Trophoblast cell (in vitro differentiated cells and primary cell): ENCODE data around the gene HIPK2.

ENCODE experiments used
- DNase-seq, 2 donors: peaks; one replicate each; pipeline ENCODE4 v3.0.0-alpha.2; 2016
- H2AFZ ChIP-seq: 2 replicates; pipeline ENCODE4 v1.6.1; 2013; ENCODE audit warnings: low read length, moderate library complexity, mild to moderate bottlenecking; ENCODE audit not compliant: insufficient read depth, poor library complexity
- H2AK5ac ChIP-seq: 2 replicates; pipeline ENCODE4 v1.6.1; 2013; ENCODE audit warnings: mild to moderate bottlenecking, low read length
- H2BK120ac ChIP-seq: 2 replicates; pipeline ENCODE4 v1.6.1; 2013; ENCODE audit warnings: low read length, mild to moderate bottlenecking, moderate library complexity; ENCODE audit not compliant: insufficient read depth, poor library complexity
- H2BK12ac ChIP-seq: 2 replicates; pipeline ENCODE4 v1.6.1; 2013; ENCODE audit warnings: mild to moderate bottlenecking, low read length, moderate library complexity
- H2BK5ac ChIP-seq: 2 replicates; pipeline ENCODE4 v1.6.1; 2013; ENCODE audit warnings: low read length, low read depth, moderate library complexity, mild to moderate bottlenecking; ENCODE audit not compliant: poor library complexity
- H3K14ac ChIP-seq: 2 replicates; pipeline ENCODE4 v1.6.1; 2013; ENCODE audit warnings: mild to moderate bottlenecking, low read length
- H3K18ac ChIP-seq: 2 replicates; pipeline ENCODE4 v1.6.1; 2013; ENCODE audit warnings: mild to moderate bottlenecking, low read length
- H3K23ac ChIP-seq: 2 replicates; pipeline ENCODE4 v1.6.1; 2013; ENCODE audit warnings: low read length
- H3K27ac ChIP-seq: 2 replicates; pipeline ENCODE4 v1.5.1; 2013; ENCODE audit warnings: low read depth, mild to moderate bottlenecking, inconsistent platforms, low read length, moderate library complexity
- H3K27me3 ChIP-seq: 2 replicates; pipeline ENCODE4 v1.6.1; 2013; ENCODE audit warnings: inconsistent platforms, mild to moderate bottlenecking, low read length, moderate library complexity; ENCODE audit not compliant: insufficient read depth
- H3K36me3 ChIP-seq, 2 experiments: 1 replicate in 1 of 2; 2 replicates in 1 of 2; pipeline ENCODE4 v1.6.1; 2013; ENCODE audit warnings: low read length in 2 of 2, mild to moderate bottlenecking in 2 of 2, moderate library complexity in 1 of 2; ENCODE audit not compliant: insufficient read depth in 2 of 2, control insufficient read depth in 1 of 2
- H3K4ac ChIP-seq: 2 replicates; pipeline ENCODE4 v1.6.1; 2013; ENCODE audit warnings: low read depth, mild to moderate bottlenecking, low read length, moderate library complexity
- H3K4me1 ChIP-seq, 2 experiments: 1 replicate in 1 of 2; 2 replicates in 1 of 2; pipeline ENCODE4 v1.6.1; 2013; ENCODE audit warnings: low read length in 2 of 2, mild to moderate bottlenecking in 2 of 2, moderate library complexity in 1 of 2; ENCODE audit not compliant: insufficient read depth in 2 of 2, control insufficient read depth in 1 of 2
- H3K4me2 ChIP-seq: 2 replicates; pipeline ENCODE4 v1.6.1; 2013; ENCODE audit warnings: inconsistent platforms, mild to moderate bottlenecking, low read length, moderate library complexity
- H3K4me3 ChIP-seq: 2 replicates; pipeline ENCODE4 v1.5.1; 2013; ENCODE audit warnings: mild to moderate bottlenecking, low read depth, low read length, inconsistent platforms
- H3K79me1 ChIP-seq: one replicate; pipeline ENCODE4 v1.6.1; 2013; ENCODE audit warnings: low read length
- H3K79me2 ChIP-seq: 2 replicates; pipeline ENCODE4 v1.6.1; 2013; ENCODE audit warnings: low read length, mild to moderate bottlenecking; ENCODE audit not compliant: control insufficient read depth, insufficient read depth, poor library complexity
- H3K9ac ChIP-seq: 2 replicates; pipeline ENCODE4 v1.6.1; 2013; ENCODE audit warnings: mild to moderate bottlenecking, low read length
- H3K9me3 ChIP-seq: 2 replicates; pipeline ENCODE4 v1.6.1; 2013; ENCODE audit warnings: low read depth, mild to moderate bottlenecking, control low read depth, inconsistent platforms, low read length; ENCODE audit not compliant: insufficient read depth
- H4K12ac ChIP-seq: 2 replicates; pipeline ENCODE4 v1.6.1; 2013; ENCODE audit warnings: low read depth, mild to moderate bottlenecking, low read length, moderate library complexity
- H4K8ac ChIP-seq: 2 replicates; pipeline ENCODE4 v1.6.1; 2013; ENCODE audit warnings: low read depth, mild to moderate bottlenecking, low read length, moderate library complexity
- H4K91ac ChIP-seq: one replicate; pipeline ENCODE4 v1.6.1; 2013; ENCODE audit warnings: low read depth, mild to moderate bottlenecking, low read length, moderate library complexity
- WGBS: extraction: QIAGEN DNeasy Blood & Tissue Kit; methylation state at CpG from one replicate; pipeline ENCODE4 v1.1.7; 2013; ENCODE audit warnings: missing lambda C conversion rate; ENCODE audit not compliant: insufficient read length, insufficient coverage; ENCODE audit errors: extremely low coverage; 5-methylcytosine and 5-hydroxymethylcytosine counted together

The HIPK2 gene

GRCh38 chr7:139702313-139702731 lies 75.5 kb downstream of the HIPK2 start:
- WGBS, result no CpG with 5 or more reads among the region's 8 CpGs

GRCh38 chr7:139701908-139702307 lies 75.9 kb downstream of the HIPK2 start:
- H3K27me3 ChIP-seq, result no peaks in the 10 kb centered on the region
- no peaks in the 10 kb centered on the region for H3K79me1 ChIP-seq
- WGBS, result no CpG with 5 or more reads among the region's 12 CpGs
- H3K14ac ChIP-seq, result no peak overlapping the region
- no peaks in the 10 kb centered on the region for H3K4me1 ChIP-seq
- no peak overlapping the region for H3K27ac ChIP-seq
- H3K9ac ChIP-seq, result no peak overlapping the region
- no peak overlapping the region for H2BK120ac ChIP-seq
- no peaks in the 10 kb centered on the region for H3K9me3 ChIP-seq
- H4K12ac ChIP-seq, result no peak overlapping the region
- H3K18ac ChIP-seq, result no peak overlapping the region
- H3K4me2 ChIP-seq, result no peak overlapping the region
- no peak overlapping the region for H3K4me3 ChIP-seq
- no peak overlapping the region for H2BK12ac ChIP-seq
- H3K23ac ChIP-seq, result no peak overlapping the region
- H3K4ac ChIP-seq, result no peak overlapping the region
- H4K91ac ChIP-seq, result no peak overlapping the region
- no peak overlapping the region for H2BK5ac ChIP-seq
- no peaks in the 10 kb centered on the region for H3K36me3 ChIP-seq
- no peak overlapping the region for H4K8ac ChIP-seq
- no peak overlapping the region for H2AFZ ChIP-seq
- H3K79me2 ChIP-seq, result no peaks in the 10 kb centered on the region
- H2AK5ac ChIP-seq, result no peak overlapping the region
- no peak for DNase-seq

More at GRCh38 chr7:139702313-139702731, 75.5 kb downstream of the HIPK2 start:
- no peaks in the 10 kb centered on the region for H3K79me2 ChIP-seq
- H4K8ac ChIP-seq, result no peak overlapping the region
- H3K4me3 ChIP-seq, result no peak overlapping the region
- H2BK12ac ChIP-seq, result no peak overlapping the region
- H3K4ac ChIP-seq, result no peak overlapping the region
- no peak overlapping the region for H3K18ac ChIP-seq
- H3K14ac ChIP-seq, result no peak overlapping the region
- no peak overlapping the region for H3K4me2 ChIP-seq
- no peak overlapping the region for H2BK5ac ChIP-seq
- H3K9ac ChIP-seq, result no peak overlapping the region
- no peaks in the 10 kb centered on the region for H3K9me3 ChIP-seq
- no peak overlapping the region for H3K27ac ChIP-seq
- no peaks in the 10 kb centered on the region for H3K27me3 ChIP-seq
- no peaks in the 10 kb centered on the region for H3K36me3 ChIP-seq
- no peak overlapping the region for H2AK5ac ChIP-seq
- no peak for DNase-seq
- H3K79me1 ChIP-seq, result no peaks in the 10 kb centered on the region
- no peak overlapping the region for H3K23ac ChIP-seq
- H4K12ac ChIP-seq, result no peak overlapping the region
- H3K4me1 ChIP-seq, result no peaks in the 10 kb centered on the region
- H4K91ac ChIP-seq, result no peak overlapping the region
- H2BK120ac ChIP-seq, result no peak overlapping the region
- H2AFZ ChIP-seq, result no peak overlapping the region

GRCh38 chr7:139700505-139701235 lies 77.1 kb downstream of the HIPK2 start:
- Histone ChIP-seq H4K91ac (no peak overlapping the region), H4K12ac (no peak overlapping the region), H4K8ac (no peak overlapping the region), H3K79me2 (no peaks in the 10 kb centered on the region), H2BK12ac (no peak overlapping the region), H3K9me3 (no peaks in the 10 kb centered on the region), H2AK5ac (no peak overlapping the region), H3K4me2 (no peak overlapping the region), H3K4me3 (no peak overlapping the region), H3K14ac (no peak overlapping the region), H3K27ac (no peak overlapping the region), H2AFZ (no peak overlapping the region), H2BK5ac (no peak overlapping the region), H3K18ac (no peak overlapping the region), H3K23ac (no peak overlapping the region), H3K36me3 (no peaks in the 10 kb centered on the region), H3K9ac (no peak overlapping the region), H3K4me1 (no peaks in the 10 kb centered on the region), H3K79me1 (no peaks in the 10 kb centered on the region), H3K27me3 (no peaks in the 10 kb centered on the region), H3K4ac (no peak overlapping the region), H2BK120ac (no peak overlapping the region)
- no CpG with 5 or more reads among the region's 16 CpGs for WGBS
- DNase-seq, result no peak

- no peak overlapping the region for H3K9ac ChIP-seq
- WGBS, result no CpG with 5 or more reads among the region's 18 CpGs
- no peak overlapping the region for H4K8ac ChIP-seq
These were observed 77.9 kb downstream of the HIPK2 start for GRCh38 chr7:139699640-139700504.

More at GRCh38 chr7:139699640-139700504, 77.9 kb downstream of the HIPK2 start:
- no peak overlapping the region for H2BK12ac ChIP-seq
- no peak overlapping the region for H3K23ac ChIP-seq
- H3K18ac ChIP-seq, result no peak overlapping the region
- H3K27me3 ChIP-seq, result no peaks in the 10 kb centered on the region
- no peaks in the 10 kb centered on the region for H3K79me1 ChIP-seq
- no peak overlapping the region for H3K4me2 ChIP-seq
- no peak overlapping the region for H2AFZ ChIP-seq
- H3K36me3 ChIP-seq, result no peaks in the 10 kb centered on the region
- H3K9me3 ChIP-seq, result no peaks in the 10 kb centered on the region
- no peak overlapping the region for H4K91ac ChIP-seq
- DNase-seq, result no peak
- no peak overlapping the region for H3K4me3 ChIP-seq
- H2BK5ac ChIP-seq, result no peak overlapping the region
- H4K12ac ChIP-seq, result no peak overlapping the region
- no peak overlapping the region for H3K14ac ChIP-seq
- H2AK5ac ChIP-seq, result no peak overlapping the region
- no peak overlapping the region for H2BK120ac ChIP-seq
- no peaks in the 10 kb centered on the region for H3K79me2 ChIP-seq
- H3K4me1 ChIP-seq, result no peaks in the 10 kb centered on the region
- H3K27ac ChIP-seq, result no peak overlapping the region
- no peak overlapping the region for H3K4ac ChIP-seq
